Non-pigmented ciliary epithelial cell (primary cell): Measurements from ENCODE around the gene UBE2L3.
"Not testable (repeated sequence)": the region's sequence is repeated elsewhere in the genome, so short reads cannot be mapped to it uniquely, and the experiment has no call there.

ENCODE experiments used
- DNase-seq: peaks from one replicate; pipeline ENCODE4 v3.0.0-alpha.2; 2010; ENCODE audit warnings: low read depth

The UBE2L3 gene

GRCh38 chr22:21571679-21572078 is 4.2 kb downstream of the UBE2L3 start:
- no peak for DNase-seq

- DNase-seq: no peak
Measured at GRCh38 chr22:21573293-21573734, 5.8 kb downstream of the UBE2L3 start.

- no peak for DNase-seq
Measured at GRCh38 chr22:21573750-21574494, 6.4 kb downstream of the UBE2L3 start.

GRCh38 chr22:21579474-21579851 is 11.9 kb downstream of the UBE2L3 start:
- DNase-seq: no peak

GRCh38 chr22:21580623-21581007 is 13.1 kb downstream of the UBE2L3 start:
- DNase-seq: not testable (repeated sequence)

GRCh38 chr22:21581009-21581713 is 13.6 kb downstream of the UBE2L3 start:
- DNase-seq: not testable (repeated sequence)

- no peak for DNase-seq
Measured at GRCh38 chr22:21582801-21583740, 15.6 kb downstream of the UBE2L3 start.

GRCh38 chr22:21585389-21585788 is 17.9 kb downstream of the UBE2L3 start:
- no peak for DNase-seq

GRCh38 chr22:21587803-21588611 is 20.5 kb downstream of the UBE2L3 start:
- DNase-seq: no peak

- DNase-seq: no peak
Measured at GRCh38 chr22:21589396-21589795, 21.9 kb downstream of the UBE2L3 start.

GRCh38 chr22:21590809-21591641 is 23.5 kb downstream of the UBE2L3 start:
- DNase-seq: no peak

GRCh38 chr22:21591695-21592094 is 24.2 kb downstream of the UBE2L3 start:
- no peak for DNase-seq

GRCh38 chr22:21592422-21592821 is 24.9 kb downstream of the UBE2L3 start:
- DNase-seq: no peak

- DNase-seq: no peak
Measured at GRCh38 chr22:21593406-21594232, 26.1 kb downstream of the UBE2L3 start.

- DNase-seq: no peak
Measured at GRCh38 chr22:21594865-21595452, 27.4 kb downstream of the UBE2L3 start.

GRCh38 chr22:21596356-21597135 is 29.0 kb downstream of the UBE2L3 start:
- not testable (repeated sequence) for DNase-seq

- no peak for DNase-seq
Measured at GRCh38 chr22:21598302-21598701, 30.8 kb downstream of the UBE2L3 start.

- no peak for DNase-seq
Measured at GRCh38 chr22:21599053-21599893, 31.8 kb downstream of the UBE2L3 start.
